Thyroid gland (tissue), 4 donors: ENCODE results near the gene PCDHGB2. TPM values are rescaled to one million over a fixed set of nuclear protein-coding genes. Genes with fewer than 3 reads are reported as not detected.
A peak's percentile ranks its signal among the peaks of the same experiment; 100 is the strongest.
"Not testable (repeated sequence)": the region's sequence is repeated elsewhere in the genome, so short reads cannot be mapped to it uniquely, and the experiment has no call there.

Source experiments
- DNase-seq, 2 donors: peaks; one replicate each; pipeline ENCODE4 v3.0.0-alpha.2; 2019
- H3K27ac ChIP-seq, 3 donors: fragments of 200-600 bp; sonication (generic); 1 replicate in 2 of 3; 2 replicates in 1 of 3; pipeline ENCODE4 v1.5.1; 2016 to 2019; ENCODE audit warnings: mild to moderate bottlenecking in 1 of 3, moderate library complexity in 1 of 3
- H3K27me3 ChIP-seq: fragments of 200-600 bp; sonication (generic); one replicate; pipeline ENCODE4 v1.5.1; 2019
- H3K36me3 ChIP-seq, 2 donors: fragments of 200-600 bp; sonication (generic); one replicate each; pipeline ENCODE4 v1.5.1; 2016 to 2019
- H3K4me1 ChIP-seq, 2 donors: fragments of 200-600 bp; sonication (generic); one replicate each; pipeline ENCODE4 v1.5.1; 2017 to 2019
- H3K4me3 ChIP-seq, 3 donors: fragments of 200-600 bp; sonication (generic); replicated peaks in 1 of 3; 1 replicate in 2 of 3; 2 replicates in 1 of 3; pipeline ENCODE4 v1.5.1; 2016; ENCODE audit warnings: mild to moderate bottlenecking in 1 of 3
- H3K9me3 ChIP-seq: fragments of 200-600 bp; sonication (generic); one replicate; pipeline ENCODE4 v1.5.1; 2017
- POLR2A ChIP-seq, 2 donors: fragments of 450-650 bp; IDR thresholded peaks; one replicate each; pipeline ENCODE4 v1.6.1; 2017; ENCODE audit warnings: antibody characterized with exemption in 2 of 2, mild to moderate bottlenecking in 2 of 2, moderate library complexity in 1 of 2
- WGBS, 2 donors: methylation state at CpG; one replicate each; pipeline ENCODE4 v1.1.5; 2017; 5-methylcytosine and 5-hydroxymethylcytosine counted together
- intact Hi-C: fragments of 100-400 bp; cut with DNase I; formaldehyde crosslinking; loops from one replicate; pipeline ENCODE4 v1.15.1; 2023
- total RNA-seq, 4 donors: library from RNA; depleted of rRNA; stranded (reverse); fragments of >200 nt; gene quantifications; one replicate each; pipeline ENCODE4 v1.2.3, GENCODE V29; 2016
- TF ChIP-seq, protein P1 (sequence below), 6 experiments: fragments of 200-600 bp in 3 of 6; fragments of 450-650 bp in 3 of 6; sonication (generic) in 3 of 6; IDR thresholded peaks; one replicate each; pipeline ENCODE4 v1.5.1; 2016 to 2019; ENCODE audit warnings: antibody characterized with exemption in 6 of 6, mild to moderate bottlenecking in 2 of 6, inconsistent platforms in 1 of 6, moderate library complexity in 1 of 6

The PCDHGB2 gene
- total RNA-seq, 4 donors from 2014 or later, result 4.4 to 7.6 (median 6.6) TPM

DNA sequence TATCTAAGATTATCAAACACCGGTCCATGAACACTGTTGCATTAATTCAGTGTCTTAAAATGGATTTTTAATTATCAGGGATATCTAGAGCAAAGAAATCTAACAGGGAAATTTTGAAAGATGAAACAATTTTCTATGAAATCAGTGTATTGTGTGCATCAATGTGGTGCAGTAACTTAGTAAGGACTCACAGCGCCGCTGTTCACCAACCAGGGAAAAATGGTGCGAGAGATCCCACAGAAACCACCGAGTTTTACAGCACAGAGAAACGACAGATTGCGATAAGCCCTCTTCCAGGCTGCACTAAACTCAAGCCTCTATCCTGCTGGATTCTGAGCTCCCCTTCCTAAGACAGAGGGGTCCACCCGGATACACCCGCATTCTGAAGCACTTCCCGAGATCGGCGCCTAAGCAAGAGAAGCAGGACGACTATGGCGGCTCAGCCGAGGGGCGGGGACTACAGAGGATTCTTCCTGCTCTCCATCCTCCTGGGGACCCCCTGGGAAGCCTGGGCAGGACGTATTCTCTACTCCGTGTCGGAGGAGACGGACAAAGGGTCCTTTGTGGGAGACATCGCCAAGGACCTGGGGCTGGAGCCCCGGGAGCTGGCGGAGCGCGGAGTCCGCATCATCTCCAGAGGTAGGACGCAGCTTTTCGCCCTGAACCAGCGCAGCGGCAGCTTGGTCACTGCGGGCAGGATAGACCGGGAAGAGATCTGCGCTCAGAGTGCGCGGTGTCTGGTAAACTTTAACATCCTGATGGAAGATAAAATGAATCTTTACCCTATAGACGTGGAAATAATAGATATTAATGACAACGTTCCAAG, 22.9 kb downstream of the PCDHGB2 start, which contains the start of gene PCDHGA7:
Gene PCDHGA7 (plus strand): TSS at position 274 of the 826 bp plus-strand sequence. CDS start 158 bp downstream, at position 432.
- peak in 1 of 2 donors; percentile 22 for DNase-seq
- Histone ChIP-seq H3K9me3 (no peaks in the 10 kb centered on the region), H3K27ac (no peak within 1 kb of the TSS), H3K4me3 (peak within 1 kb of the TSS in 1 of 3 donors; percentile 16), H3K27me3 (no peaks in the 10 kb centered on the region), H3K4me1 (no peaks in the 10 kb centered on the region), H3K36me3 (no peaks in the 10 kb centered on the region)
- intact Hi-C loops, result no loop called here
- 9 to 17% methylated on average over 37 of the region's 37 CpGs for WGBS, 2 donors
- TF ChIP-seq, protein P1, sequence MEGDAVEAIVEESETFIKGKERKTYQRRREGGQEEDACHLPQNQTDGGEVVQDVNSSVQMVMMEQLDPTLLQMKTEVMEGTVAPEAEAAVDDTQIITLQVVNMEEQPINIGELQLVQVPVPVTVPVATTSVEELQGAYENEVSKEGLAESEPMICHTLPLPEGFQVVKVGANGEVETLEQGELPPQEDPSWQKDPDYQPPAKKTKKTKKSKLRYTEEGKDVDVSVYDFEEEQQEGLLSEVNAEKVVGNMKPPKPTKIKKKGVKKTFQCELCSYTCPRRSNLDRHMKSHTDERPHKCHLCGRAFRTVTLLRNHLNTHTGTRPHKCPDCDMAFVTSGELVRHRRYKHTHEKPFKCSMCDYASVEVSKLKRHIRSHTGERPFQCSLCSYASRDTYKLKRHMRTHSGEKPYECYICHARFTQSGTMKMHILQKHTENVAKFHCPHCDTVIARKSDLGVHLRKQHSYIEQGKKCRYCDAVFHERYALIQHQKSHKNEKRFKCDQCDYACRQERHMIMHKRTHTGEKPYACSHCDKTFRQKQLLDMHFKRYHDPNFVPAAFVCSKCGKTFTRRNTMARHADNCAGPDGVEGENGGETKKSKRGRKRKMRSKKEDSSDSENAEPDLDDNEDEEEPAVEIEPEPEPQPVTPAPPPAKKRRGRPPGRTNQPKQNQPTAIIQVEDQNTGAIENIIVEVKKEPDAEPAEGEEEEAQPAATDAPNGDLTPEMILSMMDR (IDR thresholded peaks at IDR 0.05), result peak in 4 of 6 experiments; percentile 9 to 33 (median 30)
- no peak for TF ChIP-seq POLR2A (IDR thresholded peaks at IDR 0.05)

DNA sequence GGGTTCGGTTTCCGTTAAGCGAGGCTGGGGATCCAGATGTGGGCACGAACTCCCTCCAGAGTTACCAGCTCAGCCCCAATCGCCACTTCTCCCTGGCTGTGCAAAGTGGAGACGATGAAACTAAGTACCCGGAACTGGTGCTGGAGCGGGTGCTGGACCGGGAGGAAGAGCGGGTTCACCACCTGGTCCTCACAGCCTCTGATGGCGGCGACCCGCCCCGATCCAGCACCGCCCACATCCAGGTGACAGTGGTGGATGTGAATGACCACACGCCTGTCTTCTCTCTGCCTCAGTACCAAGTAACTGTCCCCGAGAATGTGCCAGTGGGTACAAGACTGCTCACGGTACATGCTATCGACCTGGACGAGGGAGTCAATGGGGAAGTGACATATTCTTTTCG, 23.6 kb downstream of the PCDHGB2 start:
- 30 to 39% methylated on average over 21 of the region's 21 CpGs for WGBS, 2 donors
- H3K4me1 ChIP-seq, result no peaks in the 10 kb centered on the region
- DNase-seq, result no peak
- TF ChIP-seq POLR2A (IDR thresholded peaks at IDR 0.05), result no peak
- TF ChIP-seq, protein P1 (IDR thresholded peaks at IDR 0.05), result no peak
- H3K4me3 ChIP-seq, result no peak overlapping the region
- no peak overlapping the region for H3K27ac ChIP-seq
- no peaks in the 10 kb centered on the region for H3K36me3 ChIP-seq
- H3K27me3 ChIP-seq, result no peaks in the 10 kb centered on the region
- no peaks in the 10 kb centered on the region for H3K9me3 ChIP-seq
- intact Hi-C loops, result no loop called here

DNA sequence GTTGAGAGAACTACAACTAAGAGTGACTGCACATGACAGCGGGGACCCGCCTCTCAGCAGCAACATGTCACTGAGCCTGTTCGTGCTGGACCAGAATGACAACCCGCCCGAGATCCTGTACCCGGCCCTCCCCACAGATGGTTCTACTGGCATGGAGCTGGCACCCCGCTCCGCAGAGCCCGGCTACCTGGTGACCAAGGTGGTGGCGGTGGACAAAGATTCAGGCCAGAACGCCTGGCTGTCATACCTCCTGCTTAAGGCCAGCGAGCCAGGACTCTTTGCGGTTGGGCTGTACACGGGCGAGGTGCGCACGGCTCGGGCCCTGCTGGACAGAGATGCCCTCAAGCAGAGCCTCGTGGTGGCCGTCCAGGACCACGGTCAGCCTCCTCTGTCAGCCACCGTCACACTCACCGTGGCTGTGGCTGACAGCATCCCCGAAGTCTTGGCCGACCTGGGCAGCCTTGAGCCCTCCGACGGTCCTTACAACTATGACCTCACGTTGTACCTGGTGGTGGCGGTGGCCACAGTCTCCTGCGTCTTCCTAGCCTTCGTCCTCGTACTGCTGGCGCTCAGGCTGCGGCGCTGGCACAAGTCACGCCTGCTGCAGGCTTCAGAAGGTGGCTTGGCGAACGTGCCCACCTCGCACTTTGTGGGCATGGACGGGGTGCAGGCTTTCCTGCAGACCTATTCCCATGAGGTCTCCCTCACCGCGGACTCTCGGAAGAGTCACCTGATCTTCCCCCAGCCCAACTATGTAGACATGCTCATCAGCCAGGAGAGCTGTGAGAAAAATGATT, 24.9 kb downstream of the PCDHGB2 start:
- WGBS, 2 donors, result 36 to 47% methylated on average over 26 to 39 of the region's 43 CpGs
- Histone ChIP-seq H3K27me3 (no peaks in the 10 kb centered on the region), H3K9me3 (no peaks in the 10 kb centered on the region), H3K27ac (no peak overlapping the region), H3K4me1 (no peaks in the 10 kb centered on the region), H3K36me3 (no peaks in the 10 kb centered on the region), H3K4me3 (no peak overlapping the region)
- no peak for TF ChIP-seq POLR2A (IDR thresholded peaks at IDR 0.05)
- TF ChIP-seq, protein P1 (IDR thresholded peaks at IDR 0.05), result no peak
- DNase-seq, result no peak
- intact Hi-C loops, result no loop called here

DNA sequence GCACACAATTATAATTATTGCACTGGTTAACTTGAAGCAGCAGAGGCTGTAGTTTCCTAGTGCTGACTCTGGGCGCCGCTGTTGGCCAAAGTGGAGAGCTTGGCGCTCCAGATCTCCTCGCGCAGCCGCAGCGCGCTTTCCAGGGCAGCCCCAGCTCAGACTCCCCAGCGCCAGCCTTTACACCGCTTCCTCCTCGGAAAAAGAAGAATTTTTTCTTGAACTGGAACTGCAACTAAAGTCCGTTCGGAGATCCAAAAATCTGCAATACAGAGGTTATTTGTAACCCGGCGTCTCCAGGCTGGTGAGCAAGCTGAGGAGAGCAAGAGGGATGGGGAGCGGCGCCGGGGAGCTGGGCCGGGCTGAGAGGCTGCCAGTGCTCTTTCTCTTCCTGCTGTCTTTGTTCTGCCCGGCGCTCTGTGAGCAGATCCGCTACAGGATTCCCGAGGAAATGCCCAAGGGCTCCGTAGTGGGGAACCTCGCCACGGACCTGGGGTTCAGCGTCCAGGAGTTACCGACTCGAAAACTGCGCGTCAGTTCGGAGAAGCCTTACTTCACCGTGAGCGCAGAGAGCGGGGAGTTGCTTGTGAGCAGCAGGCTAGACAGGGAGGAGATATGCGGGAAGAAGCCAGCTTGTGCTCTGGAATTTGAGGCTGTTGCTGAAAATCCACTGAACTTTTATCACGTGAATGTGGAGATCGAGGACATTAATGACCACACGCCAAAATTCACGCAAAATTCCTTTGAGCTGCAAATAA, 27.9 kb downstream of the PCDHGB2 start, which contains the start of gene PCDHGB4:
Gene PCDHGB4 (plus strand): TSS at position 142 of the 755 bp plus-strand sequence. CDS start 187 bp downstream, at position 329.
- WGBS, 2 donors, result 9 to 10% methylated on average over 19 to 21 of the region's 40 CpGs
- TF ChIP-seq, protein P1 (IDR thresholded peaks at IDR 0.05), result peak in 4 of 6 experiments; percentile 41 to 58 (median 47)
- intact Hi-C loops, H3K36me3 ChIP-seq, H3K4me3 ChIP-seq, H3K9me3 ChIP-seq, H3K27ac ChIP-seq, H3K4me1 ChIP-seq, H3K27me3 ChIP-seq: not testable (repeated sequence)
- DNase-seq, result peak; percentile 51 to 54
